Stimulated activated naive B cell treated with anti-CD40 and anti-IgM and Interleukin-4, amounts not matched to agents 10 μg/mL and 1 μg/mL and 100 μg/mL, for 72 hours (primary cell): ENCODE measurements around the gene PYHIN1.
"Not testable (repeated sequence)": the region's sequence is repeated elsewhere in the genome, so short reads cannot be mapped to it uniquely, and the experiment has no call there.

Source experiments
- ATAC-seq, 2 donors: fragments of 150-1000 bp; cut with Tn5 transposase; replicated peaks; 2 replicates each; pipeline ENCODE4 v1.10.0; 2021; ENCODE audit warnings: moderate library complexity in 1 of 2
- DNase-seq: peaks from one replicate; pipeline ENCODE4 v3.0.0; 2021
- H3K27ac Mint-ChIP-seq: one replicate; pipeline ENCODE4 v1.8.0; 2022; ENCODE audit warnings: mild to moderate bottlenecking, mixed read lengths
- H3K27me3 Mint-ChIP-seq, 2 donors: one replicate each; pipeline ENCODE4 v1.8.0; 2022; ENCODE audit warnings: mixed read lengths in 2 of 2
- H3K36me3 Mint-ChIP-seq, 2 donors: one replicate each; pipeline ENCODE4 v1.8.0; 2022; ENCODE audit warnings: mixed read lengths in 2 of 2, mild to moderate bottlenecking in 1 of 2
- H3K4me1 Mint-ChIP-seq, 2 donors: one replicate each; pipeline ENCODE4 v1.8.0; 2022; ENCODE audit warnings: mixed read lengths in 2 of 2, mild to moderate bottlenecking in 1 of 2
- H3K4me3 Mint-ChIP-seq, 2 donors: one replicate each; pipeline ENCODE4 v1.8.0; 2022; ENCODE audit warnings: mild to moderate bottlenecking in 2 of 2, mixed read lengths in 2 of 2, moderate library complexity in 1 of 2
- H3K9me3 Mint-ChIP-seq, 2 donors: one replicate each; pipeline ENCODE4 v1.8.0; 2022; ENCODE audit warnings: mixed read lengths in 2 of 2, mild to moderate bottlenecking in 1 of 2

PYHIN1 gene

DNA sequence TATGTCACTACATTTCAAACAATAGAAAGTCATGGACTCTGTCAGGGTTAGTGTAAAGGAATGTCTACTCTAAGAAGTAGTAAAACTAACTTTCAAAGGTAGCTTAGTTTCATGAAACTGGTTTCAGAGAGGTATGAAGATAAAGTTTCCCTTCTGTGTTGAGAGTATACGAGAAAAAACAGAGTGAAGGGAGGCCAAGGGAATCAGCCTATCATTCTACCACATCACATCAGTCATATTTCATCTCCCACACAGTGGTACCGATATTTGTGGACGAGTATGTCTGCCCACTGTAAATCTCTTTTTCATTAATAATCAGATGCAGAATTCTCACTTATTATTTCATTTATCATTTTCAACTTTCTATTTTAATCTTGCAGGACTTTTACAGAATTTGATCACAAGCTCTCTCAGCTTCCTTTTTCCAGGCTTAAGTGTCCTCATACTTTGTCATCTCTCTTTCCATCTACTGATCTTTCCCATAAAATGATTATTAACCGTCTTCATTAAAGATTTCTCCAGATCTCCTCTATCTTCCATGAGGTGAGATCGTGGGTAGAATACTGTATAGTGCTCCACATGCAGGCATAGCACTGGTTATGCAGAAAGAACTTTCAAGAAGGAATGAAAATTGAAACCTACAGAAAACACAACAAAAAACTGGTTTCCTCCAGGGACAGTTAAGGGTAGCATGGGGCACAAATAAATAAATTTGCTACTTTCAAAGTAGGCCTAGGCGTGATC is 66.9 kb downstream of the PYHIN1 start:
- Mint-ChIP-seq H3K27me3 (no peaks in the 10 kb centered on the region), H3K36me3 (peaks cover 0 to 11% of the 10 kb centered on the region in 2 donors), H3K9me3 (peaks cover 0 to 6% of the 10 kb centered on the region in 2 donors), H3K4me1 (peaks cover 6 to 12% of the 10 kb centered on the region in 2 donors), H3K4me3 (peak overlapping the region in 1 of 2 donors; percentile 4), H3K27ac (no peak overlapping the region)
- peak; percentile 16 to 20 for ATAC-seq
- DNase-seq, result no peak

DNA sequence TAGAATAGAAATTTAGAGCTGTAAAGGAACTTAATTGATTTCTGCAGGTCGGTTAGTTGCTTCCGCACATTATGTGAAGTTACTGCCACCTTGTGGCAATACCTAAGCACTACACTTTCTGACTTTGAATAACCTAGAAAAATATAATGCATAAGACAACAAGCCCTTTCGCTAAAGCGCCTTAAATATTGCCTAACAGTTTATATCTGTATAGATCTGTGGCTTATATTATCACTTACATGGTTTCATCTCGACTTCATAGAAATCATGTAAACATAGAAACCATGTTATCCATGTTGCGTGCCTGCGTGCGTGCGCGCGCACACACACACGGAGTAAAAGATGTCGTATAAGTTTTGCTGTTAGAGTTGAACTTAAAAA is 67.4 kb downstream of the PYHIN1 start:
- H3K9me3 Mint-ChIP-seq, result peaks cover 0 to 3% of the 10 kb centered on the region in 2 donors
- H3K36me3 Mint-ChIP-seq, result peaks cover 0 to 11% of the 10 kb centered on the region in 2 donors
- DNase-seq (peak; percentile 31), ATAC-seq (peak; percentile 46)
- no peak overlapping the region for H3K27ac Mint-ChIP-seq
- H3K4me3 Mint-ChIP-seq, result peak overlapping the region in 1 of 2 donors; percentile 4
- peaks cover 6 to 12% of the 10 kb centered on the region in 2 donors for H3K4me1 Mint-ChIP-seq
- no peaks in the 10 kb centered on the region for H3K27me3 Mint-ChIP-seq

DNA sequence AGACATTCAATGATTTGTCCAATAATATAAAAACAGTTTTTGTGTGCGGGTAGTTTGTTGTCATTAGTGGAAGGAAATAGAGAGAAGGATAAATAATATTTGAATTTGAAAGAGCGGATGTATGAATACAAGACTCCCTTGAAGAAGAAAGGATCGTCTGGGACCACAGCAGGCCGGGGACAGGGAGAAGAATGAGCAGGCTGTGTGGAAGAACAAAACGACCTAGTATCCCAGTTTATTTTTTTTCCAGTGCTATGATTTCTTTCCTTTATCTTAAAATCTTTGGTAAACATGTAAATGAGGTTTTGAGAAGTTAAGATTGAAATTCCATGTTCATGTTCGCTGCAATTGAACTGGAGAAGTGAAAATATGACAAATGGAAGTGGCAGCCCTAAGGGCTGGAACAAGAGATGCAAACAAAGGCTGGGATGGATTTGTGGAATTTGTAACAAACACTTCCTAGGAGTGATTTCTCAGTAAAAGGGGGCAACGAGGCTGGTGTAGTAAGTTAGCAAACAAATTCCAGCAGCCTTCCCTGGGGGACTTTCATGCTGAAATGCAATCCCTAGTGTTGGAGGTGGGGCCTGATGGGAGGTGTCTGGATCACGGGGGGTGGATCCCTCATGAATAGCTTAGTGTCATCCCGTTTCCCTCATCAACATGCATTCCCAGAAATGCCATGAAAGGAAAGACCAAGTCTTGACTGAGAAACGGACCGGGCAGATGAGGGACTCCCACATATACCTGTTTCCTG is 68.1 kb downstream of the PYHIN1 start:
- H3K27ac Mint-ChIP-seq, result no peak overlapping the region
- peaks cover 0 to 11% of the 10 kb centered on the region in 2 donors for H3K36me3 Mint-ChIP-seq
- H3K4me3 Mint-ChIP-seq, result no peak overlapping the region
- H3K4me1 Mint-ChIP-seq, result peaks cover 6 to 12% of the 10 kb centered on the region in 2 donors
- peaks cover 0 to 1% of the 10 kb centered on the region in 2 donors for H3K9me3 Mint-ChIP-seq
- ATAC-seq, result no peak
- H3K27me3 Mint-ChIP-seq, result no peaks in the 10 kb centered on the region
- DNase-seq, result no peak

DNA sequence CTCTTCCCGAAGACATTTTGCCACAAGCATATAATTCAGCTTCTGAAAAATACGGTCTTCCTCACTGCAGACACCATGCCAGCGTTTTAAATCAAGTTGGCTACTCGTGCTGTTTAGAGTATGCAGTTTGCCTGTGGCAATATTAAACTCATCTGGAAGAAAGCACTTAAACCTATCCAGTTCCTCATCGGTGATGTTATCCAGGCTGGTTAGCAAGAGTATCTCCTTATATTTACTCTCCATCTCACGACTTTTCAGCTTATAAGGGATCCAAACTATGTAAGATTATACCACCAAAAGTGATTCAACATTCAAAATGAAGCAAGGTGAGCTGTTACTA is 68.7 kb downstream of the PYHIN1 start:
- ATAC-seq, result no peak

DNA sequence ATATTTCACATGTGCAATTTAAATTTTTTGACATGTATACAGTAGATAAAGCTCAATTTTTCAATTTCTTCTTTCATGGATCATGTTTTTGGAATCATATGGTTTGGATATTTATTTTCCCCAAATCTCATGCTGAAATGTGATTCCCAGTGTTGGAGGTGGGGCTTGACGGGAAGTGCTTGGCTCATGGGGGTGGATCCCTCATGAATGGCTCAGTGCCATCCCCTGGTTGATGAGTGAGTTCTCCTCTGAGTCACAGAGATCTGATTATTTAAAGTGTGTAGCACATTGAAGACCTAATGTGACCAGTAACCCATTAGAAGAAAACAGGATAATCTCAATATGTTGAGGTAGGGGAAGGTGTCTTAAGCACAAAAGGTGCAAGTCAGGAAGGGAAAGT is 69.3 kb downstream of the PYHIN1 start:
- Mint-ChIP-seq H3K9me3 (no peaks in the 10 kb centered on the region), H3K27me3 (no peaks in the 10 kb centered on the region), H3K4me1 (peaks cover 11 to 17% of the 10 kb centered on the region in 2 donors), H3K4me3 (no peak overlapping the region), H3K27ac (no peak overlapping the region), H3K36me3 (peaks cover 0 to 8% of the 10 kb centered on the region in 2 donors)
- ATAC-seq (no peak), DNase-seq (no peak)

More for the DNA sequence above, 68.7 kb downstream of the PYHIN1 start:
- H3K27ac Mint-ChIP-seq, result no peak overlapping the region
- H3K27me3 Mint-ChIP-seq, result no peaks in the 10 kb centered on the region
- no peak for DNase-seq
- H3K36me3 Mint-ChIP-seq, result peaks cover 0 to 11% of the 10 kb centered on the region in 2 donors
- H3K4me3 Mint-ChIP-seq, result no peak overlapping the region
- H3K9me3 Mint-ChIP-seq, result no peaks in the 10 kb centered on the region
- H3K4me1 Mint-ChIP-seq, result peaks cover 6 to 12% of the 10 kb centered on the region in 2 donors

DNA sequence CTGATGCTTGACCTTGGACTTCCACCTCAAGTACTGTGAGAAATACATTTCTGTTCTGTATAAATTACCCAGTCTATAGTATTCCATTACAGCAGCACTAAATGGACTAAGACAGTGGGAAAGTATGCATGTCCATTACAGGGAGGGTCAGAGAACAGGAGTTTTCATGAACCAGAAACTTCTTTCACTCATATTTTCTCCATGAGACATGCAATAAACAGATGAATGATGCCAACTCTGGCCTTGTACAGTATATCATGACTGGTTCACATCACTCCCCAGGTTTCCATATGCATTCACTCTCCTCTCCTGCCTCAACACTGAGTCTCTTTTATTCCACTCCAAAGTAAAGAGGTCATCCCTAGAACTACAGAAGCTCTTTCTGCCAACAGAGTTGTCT is 73.8 kb downstream of the PYHIN1 start:
- Mint-ChIP-seq H3K4me1 (peaks cover 29 to 45% of the 10 kb centered on the region in 2 donors), H3K27me3 (no peaks in the 10 kb centered on the region), H3K4me3 (no peak overlapping the region), H3K27ac (peak overlapping the region; percentile 63), H3K9me3 (no peaks in the 10 kb centered on the region), H3K36me3 (peaks cover 2 to 8% of the 10 kb centered on the region in 2 donors)
- no peak for DNase-seq
- no peak for ATAC-seq

DNA sequence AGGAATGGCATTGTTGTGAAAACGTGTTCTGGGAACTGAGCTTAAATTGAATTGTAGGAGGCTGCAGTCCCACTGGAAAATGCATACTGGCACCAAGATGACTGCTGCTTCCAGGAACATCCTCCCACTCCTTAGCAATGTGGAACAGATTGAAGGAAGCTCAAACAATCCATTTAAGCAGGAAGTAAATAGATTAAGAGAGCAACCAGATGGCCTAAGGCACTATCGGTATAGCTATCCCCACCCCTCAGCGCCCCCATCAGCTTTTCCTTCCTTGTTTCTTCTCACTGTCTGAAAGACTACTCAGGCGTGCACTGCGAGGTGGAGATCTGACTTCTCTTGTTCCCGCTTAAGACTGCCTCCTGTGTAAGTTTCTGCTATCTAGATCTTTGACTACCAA is 74.3 kb downstream of the PYHIN1 start:
- no peak for DNase-seq
- ATAC-seq, result peak in 1 of 2 donors; percentile 41
- H3K27ac Mint-ChIP-seq, result peak overlapping the region; percentile 63
- H3K27me3 Mint-ChIP-seq, result no peaks in the 10 kb centered on the region
- H3K4me1 Mint-ChIP-seq, result peaks cover 28 to 45% of the 10 kb centered on the region in 2 donors
- peaks cover 5 to 9% of the 10 kb centered on the region in 2 donors for H3K36me3 Mint-ChIP-seq
- no peaks in the 10 kb centered on the region for H3K9me3 Mint-ChIP-seq
- peak overlapping the region in 1 of 2 donors; percentile 1 for H3K4me3 Mint-ChIP-seq

DNA sequence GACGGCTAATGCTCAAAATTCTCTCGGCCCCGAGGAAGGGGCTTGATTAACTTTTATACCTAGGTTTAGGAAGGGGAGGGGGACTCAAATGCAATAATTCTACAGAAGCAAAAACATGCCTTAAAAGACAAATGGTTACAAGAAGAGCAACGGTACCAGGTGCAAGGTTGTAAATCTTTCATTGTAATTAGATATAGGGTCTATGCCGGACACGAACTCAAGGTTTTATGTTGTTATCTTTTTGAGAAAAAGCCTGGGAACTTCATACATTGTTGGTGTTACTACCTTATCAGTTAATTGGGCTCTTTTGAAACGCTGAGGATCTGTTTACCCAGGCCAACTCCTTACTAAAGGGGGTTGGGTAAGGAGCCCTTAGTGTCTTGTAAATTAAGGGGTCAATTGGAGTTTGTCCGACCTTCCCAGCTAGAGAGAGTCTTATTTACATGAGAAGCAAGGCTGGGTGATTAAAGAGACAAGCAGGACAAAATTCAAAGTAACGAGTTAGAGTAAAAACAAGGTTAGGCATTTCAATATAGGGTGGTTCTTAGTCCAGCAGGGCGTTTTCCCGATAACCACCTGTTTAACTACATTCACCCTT is 75.0 kb downstream of the PYHIN1 start:
- peak overlapping the region in 1 of 2 donors; percentile 1 for H3K4me3 Mint-ChIP-seq
- peaks cover 27 to 45% of the 10 kb centered on the region in 2 donors for H3K4me1 Mint-ChIP-seq
- H3K36me3 Mint-ChIP-seq, ATAC-seq, H3K9me3 Mint-ChIP-seq, H3K27me3 Mint-ChIP-seq, DNase-seq: not testable (repeated sequence)
- peak overlapping the region; percentile 63 for H3K27ac Mint-ChIP-seq

DNA sequence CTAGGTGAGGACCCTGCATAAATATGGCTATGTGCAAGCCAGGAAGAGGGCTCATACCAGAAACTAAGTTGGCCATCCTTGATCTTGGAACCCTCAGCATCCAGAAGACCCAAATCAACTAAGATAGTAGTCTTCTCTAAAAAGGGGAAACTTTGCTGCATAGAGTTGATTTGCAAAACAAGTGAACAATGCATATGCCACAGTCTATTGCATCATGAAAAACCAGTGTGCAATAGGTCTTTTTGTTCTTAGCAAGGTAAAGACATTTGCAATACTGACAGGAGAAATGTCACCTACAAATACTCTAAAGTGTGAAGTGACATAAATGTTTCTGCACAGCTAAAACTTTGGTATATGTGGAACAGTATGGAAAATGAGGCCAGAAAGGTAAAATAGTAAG is 76.4 kb downstream of the PYHIN1 start:
- Mint-ChIP-seq H3K27ac (no peak overlapping the region), H3K9me3 (no peaks in the 10 kb centered on the region), H3K27me3 (no peaks in the 10 kb centered on the region), H3K4me3 (no peak overlapping the region), H3K36me3 (peaks cover 7 to 16% of the 10 kb centered on the region in 2 donors), H3K4me1 (peaks cover 30 to 50% of the 10 kb centered on the region in 2 donors)
- no peak for DNase-seq
- no peak for ATAC-seq

DNA sequence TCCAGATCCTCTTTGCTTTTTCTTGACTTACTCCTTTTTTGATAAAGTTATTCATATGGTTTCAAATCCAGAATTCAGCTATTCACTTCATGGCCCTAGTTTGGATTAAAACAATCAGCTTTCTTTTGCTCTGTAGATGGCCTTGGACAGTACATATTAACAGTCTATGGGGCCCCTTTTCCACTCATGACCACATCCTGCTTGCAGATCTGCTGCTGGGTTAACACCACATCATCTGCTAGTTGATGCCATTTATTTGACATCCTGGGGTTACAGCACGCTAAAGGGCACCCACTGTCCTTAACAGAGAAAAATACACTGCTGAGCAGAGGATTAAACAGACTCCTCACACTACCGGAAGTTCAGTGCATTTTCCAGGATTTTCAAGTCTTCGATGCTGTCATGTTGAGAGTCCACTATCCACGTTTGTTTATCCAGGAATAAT is 77.4 kb downstream of the PYHIN1 start:
- Mint-ChIP-seq H3K36me3 (peaks cover 10 to 23% of the 10 kb centered on the region in 2 donors), H3K27ac (peak overlapping the region; percentile 95), H3K4me1 (peaks cover 33 to 61% of the 10 kb centered on the region in 2 donors), H3K4me3 (peak overlapping the region; percentile 89), H3K9me3 (no peaks in the 10 kb centered on the region), H3K27me3 (no peaks in the 10 kb centered on the region)
- ATAC-seq, result peak; percentile 78 to 87
- peak; percentile 31 for DNase-seq

DNA sequence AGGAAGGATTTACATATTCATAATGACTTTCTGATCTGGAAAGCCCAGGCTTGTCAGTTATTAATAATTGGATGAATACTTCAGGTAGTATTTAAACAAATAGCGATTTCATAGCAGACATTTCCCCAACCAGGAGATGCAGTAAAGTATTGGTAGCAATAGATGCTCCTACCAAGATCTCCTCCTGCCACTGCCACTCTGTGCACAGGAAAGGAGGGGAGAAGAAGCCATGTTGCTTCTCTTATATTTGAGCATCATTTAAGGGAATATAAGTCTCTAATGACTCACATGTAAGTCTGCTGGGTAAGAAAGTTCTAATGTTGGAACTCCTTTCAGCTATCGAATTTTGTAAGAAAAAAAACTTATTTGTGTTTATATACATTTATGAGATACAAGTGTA is 77.9 kb downstream of the PYHIN1 start:
- Mint-ChIP-seq H3K36me3 (peaks cover 15 to 28% of the 10 kb centered on the region in 2 donors), H3K4me3 (peak overlapping the region; percentile 89), H3K27me3 (no peaks in the 10 kb centered on the region), H3K9me3 (no peaks in the 10 kb centered on the region), H3K27ac (peak overlapping the region; percentile 95), H3K4me1 (peaks cover 39 to 66% of the 10 kb centered on the region in 2 donors)
- ATAC-seq, result peak; percentile 14 to 25
- DNase-seq, result no peak

DNA sequence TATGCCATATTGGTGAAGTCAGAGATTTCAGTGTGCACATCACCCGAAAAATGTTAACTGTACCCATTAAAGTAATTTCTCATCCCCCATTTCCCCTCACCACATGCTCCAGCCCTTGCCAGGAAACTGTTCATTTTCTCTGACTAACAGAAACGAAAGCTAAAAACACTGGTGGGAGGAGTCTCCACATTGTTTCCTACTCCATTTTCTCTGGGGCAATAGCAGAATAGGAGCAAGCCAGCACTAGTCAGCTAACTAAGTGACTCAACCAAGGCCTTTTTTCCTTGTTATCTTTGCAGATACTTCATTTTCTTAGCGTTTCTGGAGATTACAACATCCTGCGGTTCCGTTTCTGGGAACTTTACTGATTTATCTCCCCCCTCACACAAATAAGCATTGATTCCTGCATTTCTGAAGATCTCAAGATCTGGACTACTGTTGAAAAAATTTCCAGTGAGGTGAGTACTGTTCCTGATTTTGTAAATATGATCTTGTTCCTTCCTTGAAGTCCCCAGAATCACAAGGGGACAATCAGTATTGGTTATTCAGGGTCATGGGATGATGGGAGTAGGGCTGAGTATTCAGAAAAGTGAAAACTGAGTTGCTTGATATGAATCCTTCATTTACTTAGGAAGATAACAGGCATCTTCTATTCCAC is 78.5 kb downstream of the PYHIN1 start, which contains the start of gene IFI16:
Gene IFI16 (plus strand): TSS at position 204 of the 658 bp plus-strand sequence. CDS start 4,774 bp downstream, outside the sequence.
- H3K27ac Mint-ChIP-seq, result peak within 1 kb of the TSS; percentile 95
- peak within 1 kb of the TSS; percentile 89 for H3K4me3 Mint-ChIP-seq
- H3K27me3 Mint-ChIP-seq, result no peaks in the 10 kb centered on the region
- ATAC-seq, result peak; percentile 66 to 71
- peaks cover 21 to 33% of the 10 kb centered on the region in 2 donors for H3K36me3 Mint-ChIP-seq
- no peaks in the 10 kb centered on the region for H3K9me3 Mint-ChIP-seq
- H3K4me1 Mint-ChIP-seq, result peaks cover 44 to 71% of the 10 kb centered on the region in 2 donors
- DNase-seq, result peak; percentile 35

DNA sequence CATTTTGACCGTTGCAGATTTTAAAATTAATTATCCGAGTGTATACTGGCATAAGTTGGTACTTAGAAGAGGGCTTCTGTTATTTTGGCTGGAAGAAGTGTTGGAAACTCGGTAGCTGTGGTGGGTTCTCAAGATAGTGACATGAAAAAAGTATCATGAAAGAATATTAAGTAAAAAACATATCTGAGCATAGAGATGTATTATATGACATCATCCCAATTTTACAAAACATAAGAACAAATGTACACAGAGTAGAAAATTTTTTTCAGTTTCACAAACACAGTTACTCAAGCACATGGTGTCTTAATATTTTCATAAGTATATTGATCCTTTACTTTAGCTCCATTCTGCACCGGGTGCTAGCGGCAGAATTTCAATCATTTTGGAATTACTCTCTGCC is 79.0 kb downstream of the PYHIN1 start:
- Mint-ChIP-seq H3K36me3 (peaks cover 25 to 39% of the 10 kb centered on the region in 2 donors), H3K4me1 (peaks cover 46 to 74% of the 10 kb centered on the region in 2 donors), H3K4me3 (peak overlapping the region; percentile 89), H3K27me3 (no peaks in the 10 kb centered on the region), H3K9me3 (no peaks in the 10 kb centered on the region), H3K27ac (peak overlapping the region; percentile 95)
- DNase-seq, result no peak
- ATAC-seq, result no peak

DNA sequence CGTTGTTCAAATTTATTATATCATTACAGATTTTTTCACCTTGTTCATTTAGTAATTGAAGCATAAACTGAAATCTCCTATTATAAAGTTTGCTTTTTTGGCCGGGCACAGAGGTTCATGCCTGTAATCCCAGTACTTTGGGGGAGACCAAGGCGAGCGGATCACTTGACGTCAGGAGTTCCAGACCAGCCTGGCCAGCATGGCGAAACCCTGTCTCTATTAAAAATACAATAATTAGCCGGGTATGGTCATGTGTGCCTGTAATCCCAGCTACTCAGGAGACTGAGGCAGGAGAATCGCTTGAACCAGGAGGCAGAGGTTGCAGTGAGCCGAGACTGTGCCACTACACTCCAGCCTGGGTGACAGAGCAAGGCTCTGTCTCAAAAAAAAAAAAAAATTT is 79.6 kb downstream of the PYHIN1 start:
- H3K9me3 Mint-ChIP-seq, H3K27me3 Mint-ChIP-seq, ATAC-seq, DNase-seq: not testable (repeated sequence)
- Mint-ChIP-seq H3K4me3 (peak overlapping the region; percentile 89), H3K36me3 (peaks cover 31 to 44% of the 10 kb centered on the region in 2 donors), H3K4me1 (peaks cover 45 to 74% of the 10 kb centered on the region in 2 donors), H3K27ac (peak overlapping the region; percentile 95)
